Glutamatergic neuron (in vitro differentiated cells): ENCODE measurements around the gene UROD. TPM values are rescaled to one million over a fixed set of nuclear protein-coding genes. Genes with fewer than 3 reads are reported as not detected.
A peak's percentile ranks its signal among the peaks of the same experiment; 100 is the strongest.
"Not testable (repeated sequence)": the region's sequence is repeated elsewhere in the genome, so short reads cannot be mapped to it uniquely, and the experiment has no call there.

Source experiments
- DNase-seq: peaks from one replicate; pipeline ENCODE4 v3.0.0; 2022
- H3K27ac Mint-ChIP-seq: one replicate; pipeline ENCODE4 v1.8.0; 2020; ENCODE audit warnings: mild to moderate bottlenecking, mixed read lengths, inconsistent platforms; ENCODE audit not compliant: unreplicated experiment
- H3K27me3 Mint-ChIP-seq: one replicate; pipeline ENCODE4 v1.8.0; 2020; ENCODE audit warnings: mild to moderate bottlenecking, moderate library complexity, mixed read lengths, inconsistent platforms; ENCODE audit not compliant: unreplicated experiment
- H3K36me3 Mint-ChIP-seq: one replicate; pipeline ENCODE4 v1.8.0; 2020; ENCODE audit warnings: mild to moderate bottlenecking, mixed read lengths, inconsistent platforms; ENCODE audit not compliant: unreplicated experiment
- H3K4me1 Mint-ChIP-seq: one replicate; pipeline ENCODE4 v1.8.0; 2020; ENCODE audit warnings: mild to moderate bottlenecking, low read depth, mixed read lengths, inconsistent platforms; ENCODE audit not compliant: unreplicated experiment
- H3K4me3 Mint-ChIP-seq: one replicate; pipeline ENCODE4 v1.8.0; 2020; ENCODE audit warnings: mild to moderate bottlenecking, mixed read lengths, inconsistent platforms; ENCODE audit not compliant: unreplicated experiment
- H3K9me3 Mint-ChIP-seq: one replicate; pipeline ENCODE4 v1.8.0; 2020; ENCODE audit warnings: mild to moderate bottlenecking, moderate library complexity, mixed read lengths, inconsistent platforms; ENCODE audit not compliant: unreplicated experiment
- total RNA-seq: library from RNA; stranded (reverse); fragmentation: NEBNext Ultra II Directional; extraction: Animal tissue kit (Norgen Biotek cat#: 25700); gene quantifications from one replicate; pipeline ENCODE4 v1.2.1, GENCODE V29; 2021; ENCODE audit not compliant: unreplicated experiment
- TF ChIP-seq, protein P1 (sequence below): fragments of 200-600 bp; sonication (generic); IDR thresholded peaks from one replicate; pipeline ENCODE4 v1.5.0; 2021; ENCODE audit not compliant: partially characterized antibody, unreplicated experiment

The UROD gene
- total RNA-seq, 1 donor from 2014 or later: 90.4 TPM

GRCh38 chr1:44995467-44996238 is 16.4 kb upstream of the UROD start:
- DNase-seq: no peak
- TF ChIP-seq, protein P1, sequence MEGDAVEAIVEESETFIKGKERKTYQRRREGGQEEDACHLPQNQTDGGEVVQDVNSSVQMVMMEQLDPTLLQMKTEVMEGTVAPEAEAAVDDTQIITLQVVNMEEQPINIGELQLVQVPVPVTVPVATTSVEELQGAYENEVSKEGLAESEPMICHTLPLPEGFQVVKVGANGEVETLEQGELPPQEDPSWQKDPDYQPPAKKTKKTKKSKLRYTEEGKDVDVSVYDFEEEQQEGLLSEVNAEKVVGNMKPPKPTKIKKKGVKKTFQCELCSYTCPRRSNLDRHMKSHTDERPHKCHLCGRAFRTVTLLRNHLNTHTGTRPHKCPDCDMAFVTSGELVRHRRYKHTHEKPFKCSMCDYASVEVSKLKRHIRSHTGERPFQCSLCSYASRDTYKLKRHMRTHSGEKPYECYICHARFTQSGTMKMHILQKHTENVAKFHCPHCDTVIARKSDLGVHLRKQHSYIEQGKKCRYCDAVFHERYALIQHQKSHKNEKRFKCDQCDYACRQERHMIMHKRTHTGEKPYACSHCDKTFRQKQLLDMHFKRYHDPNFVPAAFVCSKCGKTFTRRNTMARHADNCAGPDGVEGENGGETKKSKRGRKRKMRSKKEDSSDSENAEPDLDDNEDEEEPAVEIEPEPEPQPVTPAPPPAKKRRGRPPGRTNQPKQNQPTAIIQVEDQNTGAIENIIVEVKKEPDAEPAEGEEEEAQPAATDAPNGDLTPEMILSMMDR: no peak
- no peaks in the 10 kb centered on the region for H3K9me3 Mint-ChIP-seq
- no peak overlapping the region for H3K27ac Mint-ChIP-seq
- no peaks in the 10 kb centered on the region for H3K4me1 Mint-ChIP-seq
- H3K27me3 Mint-ChIP-seq: peaks cover 3% of the 10 kb centered on the region
- peaks cover 6% of the 10 kb centered on the region for H3K36me3 Mint-ChIP-seq
- no peak overlapping the region for H3K4me3 Mint-ChIP-seq

GRCh38 chr1:44999232-44999631 is 12.8 kb upstream of the UROD start:
- no peaks in the 10 kb centered on the region for H3K9me3 Mint-ChIP-seq
- no peak for DNase-seq
- H3K27me3 Mint-ChIP-seq: peaks cover 9% of the 10 kb centered on the region
- no peak overlapping the region for H3K4me3 Mint-ChIP-seq
- no peak overlapping the region for H3K27ac Mint-ChIP-seq
- TF ChIP-seq, protein P1: no peak
- peaks cover 6% of the 10 kb centered on the region for H3K36me3 Mint-ChIP-seq
- peaks cover 4% of the 10 kb centered on the region for H3K4me1 Mint-ChIP-seq

- Mint-ChIP-seq H3K27me3 (peaks cover 13% of the 10 kb centered on the region), H3K4me3 (no peak overlapping the region), H3K27ac (no peak overlapping the region), H3K9me3 (no peaks in the 10 kb centered on the region), H3K4me1 (peaks cover 4% of the 10 kb centered on the region), H3K36me3 (no peaks in the 10 kb centered on the region)
- no peak for DNase-seq
- TF ChIP-seq, protein P1: no peak
Observed at GRCh38 chr1:45001011-45001481, 11.0 kb upstream of the UROD start.

GRCh38 chr1:45001576-45001975 is 10.5 kb upstream of the UROD start:
- H3K4me3 Mint-ChIP-seq: not testable (repeated sequence)

GRCh38 chr1:45002650-45003645 is 9.1 kb upstream of the UROD start:
- TF ChIP-seq, protein P1: no peak
- DNase-seq: no peak
- H3K27me3 Mint-ChIP-seq: peaks cover 15% of the 10 kb centered on the region
- H3K27ac Mint-ChIP-seq: peak overlapping the region; percentile 5
- H3K9me3 Mint-ChIP-seq: no peaks in the 10 kb centered on the region
- H3K36me3 Mint-ChIP-seq: no peaks in the 10 kb centered on the region
- H3K4me1 Mint-ChIP-seq: peaks cover 4% of the 10 kb centered on the region
- peak overlapping the region; percentile 7 for H3K4me3 Mint-ChIP-seq

More at GRCh38 chr1:45001576-45001975, 10.5 kb upstream of the UROD start:
- H3K27ac Mint-ChIP-seq, H3K36me3 Mint-ChIP-seq, DNase-seq, H3K9me3 Mint-ChIP-seq, H3K4me1 Mint-ChIP-seq: not testable (repeated sequence)
- H3K27me3 Mint-ChIP-seq: peaks cover 13% of the 10 kb centered on the region
